Activated CD8-positive, alpha-beta T cell treated with anti-CD3 and anti-CD28 coated beads for 36 hours (primary cell): ENCODE measurements around the gene AQP1. TPM values are rescaled to one million over a fixed set of nuclear protein-coding genes. Genes with fewer than 3 reads are reported as not detected.

Source experiments
- ATAC-seq: fragments of 200-7000 bp; cut with Tn5 transposase; one replicate; pipeline ENCODE4 v1.10.0; 2021; ENCODE audit warnings: mild to moderate bottlenecking, moderate library complexity
- CTCF ChIA-PET: fragments of 350-600 bp; sonication (Branson Sonifier 250); formaldehyde crosslinking; loops from one replicate; lab custom pipeline; 2021; ENCODE audit warnings: antibody characterized with exemption; lab: Charles Lee
- POLR2A ChIA-PET: fragments of 350-600 bp; sonication (Branson Sonifier 250); formaldehyde crosslinking; loops from one replicate; lab custom pipeline; 2021; ENCODE audit warnings: antibody characterized with exemption; lab: Charles Lee
- DNase-seq: peaks from one replicate; pipeline ENCODE4 v3.0.0-alpha.2; 2020
- H3K27ac Mint-ChIP-seq: one replicate; pipeline ENCODE4 v1.8.0; 2021; ENCODE audit warnings: mild to moderate bottlenecking, mixed read lengths
- H3K27me3 Mint-ChIP-seq: one replicate; pipeline ENCODE4 v1.8.0; 2021; ENCODE audit warnings: mixed read lengths
- H3K36me3 Mint-ChIP-seq: one replicate; pipeline ENCODE4 v1.8.0; 2021; ENCODE audit warnings: low read depth, mixed read lengths
- H3K4me1 Mint-ChIP-seq: one replicate; pipeline ENCODE4 v1.8.0; 2021; ENCODE audit warnings: low read depth, mixed read lengths
- H3K4me3 Mint-ChIP-seq: one replicate; pipeline ENCODE4 v1.8.0; 2021; ENCODE audit warnings: mild to moderate bottlenecking, moderate library complexity, mixed read lengths
- H3K9me3 Mint-ChIP-seq: one replicate; pipeline ENCODE4 v1.8.0; 2021; ENCODE audit warnings: mixed read lengths
- CTCF ChIP-seq: fragments of 200-600 bp; IDR thresholded peaks from one replicate; pipeline ENCODE4 v1.8.0; 2022; ENCODE audit warnings: antibody characterized with exemption, mild to moderate bottlenecking
- intact Hi-C: fragments of 100-400 bp; cut with micrococcal nuclease; formaldehyde crosslinking; loops from one replicate; pipeline ENCODE4 v1.10.0; 2022
- total RNA-seq, 2 experiments: library from RNA; stranded (reverse); gene quantifications; one replicate each; pipeline ENCODE4 v1.2.3, GENCODE V29; 2021

The AQP1 gene
- total RNA-seq, 2 experiments from 2014 or later: 0.22 to 0.27 TPM

DNA sequence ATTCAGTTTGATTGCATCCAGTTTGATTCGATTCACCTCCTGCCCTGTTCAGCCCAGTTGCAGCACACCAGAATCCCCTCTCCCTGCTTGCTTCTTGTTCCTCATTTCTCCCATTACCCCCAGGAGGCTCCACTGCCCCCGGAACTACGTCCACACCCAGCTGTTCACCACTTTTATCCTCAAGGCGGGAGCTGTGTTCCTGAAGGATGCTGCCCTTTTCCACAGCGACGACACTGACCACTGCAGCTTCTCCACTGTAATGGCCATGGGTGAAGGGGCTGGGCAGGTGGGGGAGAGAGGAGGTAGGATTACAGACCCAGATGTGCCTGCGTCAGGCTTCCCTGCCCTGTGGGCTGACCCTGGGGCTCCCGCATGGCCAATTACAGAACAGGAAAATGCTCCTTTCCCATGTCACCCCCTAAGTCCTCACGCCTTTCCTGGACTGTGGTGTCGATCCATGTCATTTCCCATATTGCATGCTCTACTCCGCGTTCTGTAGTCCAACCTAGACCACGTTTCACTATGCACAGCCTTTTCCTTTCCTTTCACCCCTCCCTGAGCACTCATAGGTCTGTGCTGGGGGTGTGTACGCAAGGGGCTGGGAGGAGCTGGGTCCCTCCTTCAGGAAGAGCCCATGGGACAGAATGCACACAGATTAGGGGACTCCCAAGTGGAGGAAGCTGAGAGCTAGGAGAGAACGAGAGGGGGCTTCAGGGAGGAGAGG lies 60.3 kb downstream of the AQP1 start:
- DNase-seq: no peak
- ATAC-seq: no peak
- no peaks in the 10 kb centered on the region for H3K4me1 Mint-ChIP-seq
- H3K9me3 Mint-ChIP-seq: no peaks in the 10 kb centered on the region
- TF ChIP-seq CTCF: no peak
- ChIA-PET CTCF (interaction anchor here (1.6 to 6.8 kb wide), 4 partner anchors 10 to 151 kb away, joined by 5 to 33 read pairs (median 20); no protein-coding TSS in a partner anchor), POLR2A (interaction anchor here (0.7 kb wide), 1 partner anchor 31 kb away, joined by 3 read pairs; no protein-coding TSS in a partner anchor)
- H3K36me3 Mint-ChIP-seq: no peaks in the 10 kb centered on the region
- H3K27ac Mint-ChIP-seq: no peak overlapping the region
- intact Hi-C loops: no loop called here
- no peak overlapping the region for H3K4me3 Mint-ChIP-seq
- peaks cover 21% of the 10 kb centered on the region for H3K27me3 Mint-ChIP-seq

DNA sequence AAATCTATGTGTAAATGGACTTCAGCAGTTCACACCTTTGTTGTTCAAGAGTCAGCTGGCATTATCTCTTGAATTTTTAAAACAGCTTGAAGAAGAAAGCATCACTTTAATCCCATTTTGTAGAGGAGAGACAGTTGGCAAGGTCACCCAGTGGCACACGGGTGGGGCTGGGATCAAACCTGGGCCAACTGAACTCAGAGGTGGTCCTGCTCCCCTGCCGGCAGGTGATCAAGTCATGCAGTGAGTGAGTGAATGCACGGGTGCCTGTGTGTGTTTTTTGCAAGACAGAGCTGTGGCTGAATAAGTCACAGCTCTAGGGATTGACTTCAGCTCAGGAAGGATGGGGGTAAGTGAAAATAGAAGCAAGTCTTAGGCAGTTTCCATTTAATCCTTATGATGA lies 61.6 kb downstream of the AQP1 start:
- Mint-ChIP-seq H3K9me3 (no peaks in the 10 kb centered on the region), H3K36me3 (no peaks in the 10 kb centered on the region), H3K4me3 (no peak overlapping the region), H3K27ac (no peak overlapping the region), H3K4me1 (no peaks in the 10 kb centered on the region), H3K27me3 (peaks cover 15% of the 10 kb centered on the region)
- intact Hi-C loops: no loop called here
- ATAC-seq: no peak
- ChIA-PET CTCF (interaction anchor here (0.9 to 6.8 kb wide), 8 partner anchors 8 to 172 kb away, joined by 3 to 33 read pairs (median 4); no protein-coding TSS in a partner anchor), POLR2A (interaction anchor here (1.2 kb wide), 1 partner anchor 12 kb away, joined by 3 read pairs; no protein-coding TSS in a partner anchor)
- DNase-seq: no peak
- no peak for TF ChIP-seq CTCF

DNA sequence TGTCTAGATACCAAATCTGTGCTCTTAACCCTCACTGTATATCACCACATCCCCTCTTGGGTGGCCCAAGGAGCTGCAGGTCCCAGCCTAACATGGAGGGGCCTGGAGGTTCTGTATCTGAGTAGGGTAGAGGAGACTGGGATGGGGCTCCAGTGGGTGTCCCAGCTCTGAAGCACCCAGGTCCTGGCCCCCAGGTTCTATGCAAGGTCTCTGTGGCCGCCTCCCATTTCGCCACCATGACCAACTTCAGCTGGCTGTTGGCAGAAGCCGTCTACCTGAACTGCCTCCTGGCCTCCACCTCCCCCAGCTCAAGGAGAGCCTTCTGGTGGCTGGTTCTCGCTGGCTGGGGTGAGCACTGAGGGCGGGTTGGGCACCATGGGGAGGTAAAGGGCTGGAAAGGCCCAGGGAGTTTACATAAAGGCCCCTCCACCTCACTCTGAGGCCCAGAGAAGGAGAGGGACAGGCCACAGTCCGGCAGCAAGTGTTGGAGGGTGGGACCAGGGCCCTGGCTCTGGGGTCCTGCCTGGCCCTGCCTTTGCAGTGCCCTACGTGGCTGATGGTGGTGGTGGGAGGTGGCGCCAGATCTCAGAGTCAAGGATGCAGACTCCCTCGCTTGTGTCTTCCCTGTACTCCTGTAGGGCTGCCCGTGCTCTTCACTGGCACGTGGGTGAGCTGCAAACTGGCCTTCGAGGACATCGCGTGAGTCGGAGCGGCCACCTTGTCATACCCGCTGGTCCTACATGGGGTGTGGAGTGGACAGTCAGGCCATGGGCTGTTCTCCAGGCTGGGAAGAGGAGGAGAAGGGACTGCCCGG lies 62.3 kb downstream of the AQP1 start:
- CTCF ChIA-PET: interaction anchor here (0.9 to 6.8 kb wide), 8 partner anchors 10 to 173 kb away, joined by 3 to 33 read pairs (median 4); no protein-coding TSS in a partner anchor
- Mint-ChIP-seq H3K4me3 (no peak overlapping the region), H3K36me3 (no peaks in the 10 kb centered on the region), H3K27ac (no peak overlapping the region), H3K9me3 (no peaks in the 10 kb centered on the region), H3K27me3 (peaks cover 19% of the 10 kb centered on the region), H3K4me1 (no peaks in the 10 kb centered on the region)
- no peak for DNase-seq
- intact Hi-C loops: no loop called here
- POLR2A ChIA-PET: interaction anchor here (1.2 kb wide), 1 partner anchor 11 kb away, joined by 3 read pairs; no protein-coding TSS in a partner anchor
- no peak for ATAC-seq
- no peak for TF ChIP-seq CTCF

GRCh38 chr7:30974605-30975255 lies 63.1 kb downstream of the AQP1 start:
- DNase-seq: peak; percentile 84
- ChIA-PET CTCF (interaction anchor here (0.9 to 6.8 kb wide), 7 partner anchors 9 to 175 kb away, joined by 3 to 33 read pairs (median 3); no protein-coding TSS in a partner anchor), POLR2A (interaction anchor here (1.2 kb wide), 1 partner anchor 11 kb away, joined by 3 read pairs; no protein-coding TSS in a partner anchor)
- peaks cover 19% of the 10 kb centered on the region for H3K27me3 Mint-ChIP-seq
- peak overlapping the region; percentile 18 for H3K27ac Mint-ChIP-seq
- no peaks in the 10 kb centered on the region for H3K36me3 Mint-ChIP-seq
- no peaks in the 10 kb centered on the region for H3K4me1 Mint-ChIP-seq
- intact Hi-C loops: loop anchor here (5.0 kb wide), 1 partner anchor 172 kb away; no protein-coding TSS in a partner anchor
- peak; percentile 97 for ATAC-seq
- TF ChIP-seq CTCF: peak; percentile 71
- no peaks in the 10 kb centered on the region for H3K9me3 Mint-ChIP-seq
- no peak overlapping the region for H3K4me3 Mint-ChIP-seq

Other genes starting within 250 kb of the AQP1 start
- gene CRHR2, start 229.4 kb upstream of the AQP1 start, total RNA-seq: not detected
- gene INMT, start 159.7 kb upstream of the AQP1 start, total RNA-seq: not detected
- 1 to 10 TPM; 1.3 to 1.7 TPM for gene MINDY4, start 140.4 kb upstream of the AQP1 start, total RNA-seq
- not detected for gene GHRHR, start 52.1 kb downstream of the AQP1 start, total RNA-seq
- gene ADCYAP1R1, start 140.5 kb downstream of the AQP1 start, total RNA-seq: not detected